ENCODE measurements around the gene OVOL2.
A peak's percentile ranks its signal among the peaks of the same experiment; 100 is the strongest.
"Not testable (repeated sequence)": the region's sequence is repeated elsewhere in the genome, so short reads cannot be mapped to it uniquely, and the experiment has no call there.

OVOL2 gene

DNA sequence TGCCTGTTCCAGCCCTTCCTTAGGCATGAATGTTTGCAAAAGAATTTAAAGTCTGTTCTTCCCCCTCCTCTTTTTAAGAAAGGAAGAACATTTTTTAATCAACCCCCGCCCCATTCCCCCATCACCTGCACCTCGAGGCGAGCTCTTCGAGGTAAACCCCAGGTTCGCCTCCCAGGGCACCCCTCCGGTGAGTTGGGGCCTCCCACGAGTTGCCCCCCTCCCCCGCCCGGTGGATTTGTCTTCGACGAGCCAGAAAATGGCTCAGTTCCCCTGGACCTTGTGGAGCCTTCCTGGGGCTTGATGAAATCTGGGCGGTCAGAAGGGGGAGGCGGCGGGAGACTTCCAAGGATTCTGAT, 256 bp upstream of the OVOL2 start:
- peak; percentile 46 for DNase-seq (ENCODE audit: low spot score)

DNA sequence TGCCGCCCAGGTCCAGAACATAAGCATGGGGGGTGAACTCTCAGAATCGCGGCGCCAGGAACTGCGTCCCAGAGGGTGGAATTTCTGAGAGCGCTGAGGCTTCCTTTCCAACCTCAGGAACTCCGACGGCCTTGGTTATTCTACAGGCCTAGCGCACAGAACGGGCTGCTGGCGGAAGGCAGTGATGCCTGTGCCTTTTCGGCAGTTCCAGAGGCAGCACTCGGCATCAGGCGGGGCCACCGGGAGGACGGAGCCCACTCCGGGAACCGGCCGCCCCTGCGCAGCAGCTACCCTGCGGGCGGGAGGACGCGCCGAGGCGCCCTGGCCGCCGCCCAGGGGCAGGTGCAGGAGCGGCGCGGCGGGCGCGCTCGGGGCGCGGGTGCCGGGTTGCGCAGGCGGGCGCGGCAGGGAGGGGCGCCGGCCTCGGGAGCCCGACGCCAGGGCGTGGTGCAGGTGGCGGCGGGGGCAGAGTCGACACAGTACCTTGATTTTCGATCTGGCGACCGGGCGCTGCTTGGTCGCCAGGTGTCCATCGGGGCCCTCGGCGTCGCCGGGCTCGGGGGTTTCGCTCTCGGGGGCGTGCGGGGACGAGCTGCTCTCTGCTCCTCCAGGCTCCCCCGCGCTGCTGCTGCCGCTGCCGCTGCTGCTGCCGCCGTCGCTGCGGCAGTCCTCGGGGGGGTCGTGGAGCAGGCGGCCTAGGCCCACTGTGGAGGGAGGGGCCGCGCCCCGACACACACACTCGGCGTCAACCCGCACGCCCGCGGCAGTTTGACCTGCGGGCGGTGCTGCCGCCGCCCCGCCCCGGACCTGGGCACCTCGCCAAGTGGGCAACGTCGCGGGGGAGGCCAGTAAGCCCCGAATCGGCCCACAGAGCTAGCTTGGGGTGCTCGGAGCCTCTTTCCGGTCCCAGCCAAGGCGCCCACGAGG, 1.3 kb downstream of the OVOL2 start:
- DNase-seq (ENCODE audit: low spot score), result peak; percentile 76

DNA sequence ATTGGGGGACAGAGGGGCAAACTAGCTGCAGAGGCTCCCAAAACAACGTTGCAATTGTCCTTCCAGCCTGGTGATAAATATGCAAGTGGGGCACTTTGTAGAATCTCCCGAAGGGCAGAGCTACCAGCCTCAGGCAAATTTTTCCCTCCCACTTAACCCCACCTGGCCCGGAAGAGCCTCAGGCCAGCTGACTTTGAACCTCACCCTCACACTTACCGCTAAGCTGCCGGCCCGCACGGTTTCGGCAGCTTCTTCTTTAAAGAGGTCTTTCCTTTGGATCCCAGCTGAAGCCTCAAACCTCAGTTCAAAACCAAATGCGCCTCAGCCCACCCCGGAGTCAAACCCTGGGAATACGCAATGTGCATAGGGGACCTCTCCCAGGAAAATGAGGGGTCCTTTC, 2.5 kb downstream of the OVOL2 start:
- peak; percentile 54 for DNase-seq (ENCODE audit: low spot score)

DNA sequence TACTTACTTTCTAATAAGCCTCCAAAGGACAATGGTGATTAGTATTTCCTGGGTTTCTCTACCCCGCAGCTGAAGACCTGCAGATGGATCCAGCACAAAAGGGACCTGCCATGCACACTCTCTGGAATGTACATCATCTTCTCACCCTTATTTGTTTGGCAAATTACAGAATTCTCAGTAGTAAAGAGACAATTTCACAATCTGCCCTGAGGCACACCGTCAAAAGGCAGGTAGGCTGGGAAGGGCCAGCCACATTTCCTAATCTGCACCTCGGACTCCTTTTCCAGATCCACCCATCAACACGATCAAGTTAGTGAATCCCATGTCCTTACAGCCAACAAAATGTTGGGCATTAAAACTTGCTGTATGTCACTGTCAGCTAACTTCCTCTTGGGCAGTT, 4.9 kb downstream of the OVOL2 start:
- DNase-seq (ENCODE audit: low spot score), result no peak

DNA sequence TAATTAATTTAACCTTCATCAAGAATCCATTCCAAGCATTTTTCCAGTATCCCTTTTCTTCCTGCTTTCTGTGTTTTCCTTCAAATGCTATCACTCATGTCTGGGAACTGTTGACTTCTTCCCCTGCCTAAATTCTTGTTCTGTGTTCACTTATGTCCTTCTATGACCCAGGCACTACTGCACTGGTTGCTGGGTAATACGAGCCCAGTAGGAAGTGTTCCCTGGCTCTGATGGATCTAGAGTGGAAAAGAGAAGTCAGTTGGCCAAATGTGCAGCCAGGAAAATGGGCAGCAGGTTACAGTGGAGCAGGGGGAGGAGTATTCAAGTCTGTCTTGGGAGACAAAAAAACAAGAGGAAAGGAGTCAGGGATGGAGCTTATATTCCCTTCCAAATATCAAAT, 7.1 kb downstream of the OVOL2 start:
- no peak for DNase-seq (ENCODE audit: low spot score)

DNA sequence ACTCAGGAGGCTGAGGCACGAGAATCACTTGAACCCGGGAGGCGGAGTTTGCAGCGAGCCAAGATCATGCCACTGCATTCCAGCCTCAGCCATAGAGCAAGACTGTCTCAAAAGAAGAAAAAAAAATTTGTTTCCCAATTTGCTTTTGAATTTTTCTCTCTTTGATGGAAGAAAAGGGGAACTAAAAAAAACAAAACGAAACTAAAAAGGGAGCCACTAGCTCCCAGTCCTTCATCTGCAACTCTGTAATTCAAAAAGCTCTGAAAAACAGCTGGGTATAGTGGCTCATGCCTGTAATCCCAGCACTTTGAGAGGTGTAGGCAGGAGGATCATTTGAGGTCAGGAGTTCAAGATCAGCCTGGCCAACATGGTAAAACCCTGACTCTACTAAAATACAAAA, 9.5 kb downstream of the OVOL2 start:
- no peak for DNase-seq (ENCODE audit: low spot score)

DNA sequence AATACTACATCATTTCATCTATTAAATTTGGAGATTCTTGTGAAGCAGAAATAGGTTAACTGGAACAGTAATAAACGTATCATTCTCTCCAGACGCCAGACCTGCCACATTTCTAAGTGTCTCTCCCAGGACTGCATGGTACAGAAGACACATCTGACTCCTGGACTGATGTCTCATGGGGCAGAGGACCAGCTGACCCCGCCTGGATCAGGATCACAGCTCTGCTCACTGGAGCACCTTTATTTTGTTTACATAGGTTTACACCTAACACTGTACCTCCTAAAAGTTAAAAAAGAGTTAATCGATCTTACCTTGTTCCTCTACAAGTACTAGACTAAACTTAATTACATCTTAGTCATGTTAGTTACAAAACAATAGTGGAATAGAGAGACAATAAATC, 11.2 kb downstream of the OVOL2 start:
- no peak for DNase-seq (ENCODE audit: low spot score)

DNA sequence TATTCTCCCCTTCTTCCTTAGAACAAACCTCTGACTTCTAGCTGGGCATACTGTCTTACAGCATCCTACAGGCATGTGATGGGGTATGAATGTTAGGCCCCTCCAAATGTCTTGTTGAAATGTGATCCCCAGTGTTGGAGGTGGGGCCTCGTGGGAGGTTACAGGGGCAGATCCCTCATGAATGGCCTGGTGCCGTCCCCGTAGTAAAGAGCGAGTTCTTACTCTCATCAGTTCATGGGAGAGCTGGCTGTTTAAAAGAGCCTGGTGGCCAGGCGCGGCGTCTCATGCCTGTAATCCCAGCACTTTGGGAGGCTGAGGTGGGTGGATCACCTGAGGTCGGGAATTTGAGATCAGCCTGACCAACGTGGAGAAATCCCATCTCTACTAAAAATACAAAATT, 15.5 kb downstream of the OVOL2 start:
- no peak for DNase-seq (ENCODE audit: low spot score)

DNA sequence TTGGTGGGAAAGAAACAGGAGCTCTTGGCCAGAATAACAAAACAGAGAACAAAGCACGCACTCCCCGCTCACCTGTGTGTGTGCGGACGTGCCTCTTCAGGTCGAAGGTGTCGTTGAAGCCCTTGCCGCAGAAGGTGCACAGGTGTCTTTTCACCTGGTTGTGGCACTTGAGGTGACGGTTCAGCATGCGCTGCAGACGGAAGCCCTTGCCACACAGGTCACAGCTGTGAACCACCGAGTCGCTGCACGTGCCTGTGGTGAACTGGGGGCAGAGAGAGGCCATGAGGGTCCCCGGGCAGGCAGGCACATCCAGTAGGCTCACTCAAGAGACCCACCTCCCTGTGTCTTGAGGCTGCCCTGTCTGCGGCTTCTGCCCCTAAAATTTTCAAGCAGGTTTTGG, 16.3 kb downstream of the OVOL2 start:
- DNase-seq (ENCODE audit: low spot score), result no peak

DNA sequence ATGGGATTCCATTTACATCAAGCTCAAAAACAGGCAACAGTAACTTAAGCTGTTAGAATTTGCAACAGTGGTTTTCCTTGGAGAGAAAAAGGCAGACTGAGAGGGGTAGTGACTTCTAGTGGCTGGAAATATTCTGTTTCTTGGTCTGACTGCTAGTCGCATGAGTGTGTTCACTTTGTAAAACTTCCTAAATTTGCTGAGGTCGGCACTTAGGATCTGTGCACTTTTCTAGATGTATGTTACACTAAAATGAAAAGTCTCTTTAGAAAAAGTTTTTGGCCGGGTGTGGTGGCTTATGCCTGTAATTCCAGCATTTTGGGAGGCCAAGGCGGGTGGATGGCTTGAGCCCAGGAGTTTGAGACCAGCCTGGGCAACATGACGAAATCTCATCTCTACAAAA, 18.7 kb downstream of the OVOL2 start:
- no peak for DNase-seq (ENCODE audit: low spot score)

DNA sequence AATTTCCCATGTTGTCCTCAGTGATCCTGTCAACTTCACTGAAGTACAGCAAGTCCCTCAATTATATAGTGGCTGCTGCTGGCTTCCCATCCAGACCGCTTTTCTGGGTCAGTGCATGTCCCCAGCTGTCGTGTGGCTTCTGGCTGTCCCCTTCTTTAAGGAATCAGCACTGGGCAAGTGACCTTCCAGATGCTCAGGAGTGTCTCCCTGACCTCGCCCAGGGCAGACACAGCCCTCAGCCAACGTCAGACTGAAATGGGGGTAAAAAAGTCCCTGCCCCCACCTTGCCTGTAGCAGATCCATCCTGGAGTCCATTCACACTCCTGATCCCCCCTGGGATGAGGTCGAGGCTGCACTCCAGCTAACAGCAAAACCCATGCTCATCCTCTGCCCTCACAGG, 23.7 kb downstream of the OVOL2 start:
- no peak for DNase-seq (ENCODE audit: low spot score)

DNA sequence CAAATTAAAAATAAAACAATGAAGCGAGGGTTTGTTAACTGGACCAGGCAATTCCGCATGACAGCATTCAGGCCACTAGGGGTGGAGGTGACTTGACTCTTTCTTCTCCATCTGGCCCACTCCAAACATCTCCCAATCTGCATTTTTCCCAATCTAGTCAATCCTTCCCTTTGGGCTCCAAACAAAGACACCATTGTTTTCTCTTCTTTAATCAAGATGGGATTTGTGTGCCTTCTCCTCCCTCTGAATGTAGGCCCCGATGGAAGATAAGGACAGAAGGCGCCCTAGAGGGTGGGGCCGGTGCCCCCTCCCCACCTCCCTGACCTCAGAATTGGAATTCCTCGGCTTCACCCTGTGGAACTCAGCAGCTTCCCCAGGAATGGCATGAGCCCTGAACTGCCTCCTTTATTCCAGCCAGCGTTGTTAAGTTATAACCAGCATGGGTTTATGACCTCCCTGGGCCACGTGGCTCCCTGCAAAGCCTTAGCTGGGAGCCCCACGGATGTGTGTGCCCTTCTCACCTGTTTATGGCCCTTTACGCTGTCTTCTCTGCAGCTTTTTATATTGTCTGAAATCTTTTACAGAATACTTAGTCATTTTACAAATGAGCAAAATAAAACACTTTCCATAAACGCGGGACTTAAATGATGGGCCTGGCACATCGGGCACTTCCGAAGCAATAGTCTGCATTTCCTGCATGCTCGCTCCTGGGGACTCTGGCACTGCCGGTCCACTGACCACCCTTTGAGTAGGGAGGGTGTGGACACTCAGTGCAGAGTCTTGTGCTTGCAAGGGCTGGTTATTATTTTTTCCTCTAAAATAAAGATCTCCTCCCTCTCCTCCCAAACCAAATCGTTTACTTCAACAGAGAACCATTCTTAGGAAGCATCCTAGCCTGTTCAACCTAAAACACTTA, 24.5 kb downstream of the OVOL2 start:
- DNase-seq (ENCODE audit: low spot score), result peak; percentile 49

DNA sequence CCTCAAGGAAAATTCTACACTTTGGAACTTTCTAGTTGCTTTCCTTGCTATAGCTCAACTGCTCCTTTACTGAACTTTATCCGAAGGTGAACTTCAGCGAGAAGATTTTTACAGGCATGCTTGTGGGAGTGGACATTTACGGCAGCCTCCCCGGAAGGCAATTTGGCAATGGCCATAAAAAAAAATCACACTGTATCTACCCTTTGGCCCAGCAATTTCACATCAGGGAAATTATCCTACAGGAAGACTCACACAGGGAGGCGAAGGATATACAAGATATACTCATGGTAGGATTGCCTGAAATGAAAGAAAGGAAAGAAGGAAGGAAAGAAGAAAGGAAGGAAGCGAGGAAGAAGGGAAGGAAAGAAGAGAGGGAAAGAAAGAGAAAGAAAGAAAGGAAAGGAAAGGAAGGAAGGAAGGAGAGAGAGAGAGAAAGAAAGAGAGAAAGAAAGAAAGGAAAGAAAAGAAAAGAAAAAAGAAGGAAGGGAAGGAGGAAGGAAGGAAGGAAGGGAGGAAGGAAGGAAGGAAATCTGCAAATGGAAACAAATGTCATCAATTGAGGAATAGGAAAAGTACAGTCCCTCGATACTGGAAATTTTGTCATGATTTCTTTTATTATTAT, 25.7 kb downstream of the OVOL2 start:
- DNase-seq (ENCODE audit: low spot score), result no peak

DNA sequence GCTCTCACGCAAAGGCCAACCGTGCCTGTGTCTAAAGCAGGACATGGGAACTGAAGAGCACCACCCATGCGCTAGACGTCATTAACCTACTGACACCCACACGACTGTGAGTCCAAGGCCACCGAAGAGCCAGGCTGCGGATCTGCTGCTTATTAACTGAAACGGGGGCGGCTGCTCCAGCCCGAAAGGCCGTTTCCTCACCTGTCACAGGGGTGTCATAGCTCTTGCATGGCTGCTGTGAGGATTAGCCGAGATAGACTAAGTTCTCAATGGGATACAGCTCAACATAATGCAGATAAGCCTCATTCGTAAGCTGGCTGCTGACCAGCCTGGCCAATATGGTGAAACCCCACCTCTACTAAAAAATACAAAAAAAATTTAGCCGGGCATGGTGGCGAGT, 26.7 kb downstream of the OVOL2 start:
- no peak for DNase-seq (ENCODE audit: low spot score)

DNA sequence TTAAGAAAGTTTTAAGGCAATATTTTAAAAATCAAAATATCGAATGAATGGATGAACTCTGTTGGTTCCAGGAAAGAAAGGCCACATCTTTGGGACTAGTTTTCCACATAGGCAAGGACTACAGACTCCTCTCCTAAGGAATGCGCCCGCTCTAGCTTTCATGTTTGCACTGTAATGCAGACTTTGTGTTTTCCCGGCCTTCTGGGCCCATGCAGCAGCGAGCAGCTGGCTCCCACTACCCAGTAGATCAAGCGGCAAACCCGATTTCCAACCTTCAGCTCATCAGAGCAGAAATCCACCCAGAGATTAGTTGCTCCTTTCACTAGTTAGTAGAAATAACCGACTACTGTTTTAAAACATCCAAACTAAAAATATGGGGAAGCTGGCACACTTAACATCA, 27.7 kb downstream of the OVOL2 start:
- no peak for DNase-seq (ENCODE audit: low spot score)

DNA sequence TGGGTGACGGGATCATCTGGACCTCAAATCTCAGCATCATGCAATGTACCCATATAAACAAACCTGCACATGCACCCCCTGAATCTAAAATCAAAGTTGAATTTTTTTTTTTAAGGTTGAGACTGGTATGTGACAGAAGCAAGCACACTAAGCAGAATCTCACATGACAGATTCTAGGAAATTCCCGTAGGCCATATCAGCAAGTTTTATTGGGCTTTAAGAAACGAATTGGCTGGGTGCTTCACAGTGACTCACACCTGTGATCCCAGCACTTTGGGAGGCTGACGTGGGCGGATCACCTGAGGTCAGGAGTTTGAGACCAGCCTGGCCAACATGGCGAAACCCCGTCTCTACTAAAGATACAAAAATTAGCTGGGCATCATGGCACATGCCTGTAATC, 30.7 kb downstream of the OVOL2 start:
- not testable (repeated sequence) for DNase-seq (ENCODE audit: low spot score)

DNA sequence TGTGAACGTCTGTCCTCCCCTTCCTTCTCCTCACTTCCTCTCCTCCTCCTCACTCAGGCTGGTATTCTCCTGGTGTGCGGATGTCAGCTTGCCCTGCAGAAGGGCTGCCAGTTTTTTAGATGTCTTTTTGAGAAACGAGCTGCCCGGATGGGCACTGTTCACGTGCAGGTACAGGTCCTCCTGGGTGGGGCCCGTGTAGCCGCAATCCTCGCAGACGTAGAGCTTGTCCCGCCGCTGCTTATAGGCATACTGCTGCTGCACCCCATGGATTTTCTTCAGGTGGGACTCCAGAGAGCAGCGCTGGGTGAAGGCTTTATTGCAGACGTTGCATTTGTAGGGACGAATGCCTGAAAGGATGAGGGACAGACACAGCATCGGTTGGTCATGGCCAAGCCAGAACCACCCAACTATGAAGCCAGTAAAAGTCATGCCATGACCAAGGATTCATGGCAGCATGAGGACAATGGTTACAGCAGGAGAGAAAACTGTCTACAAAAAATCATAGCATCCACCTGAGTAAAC, 33.0 kb downstream of the OVOL2 start:
- no peak for DNase-seq (ENCODE audit: low spot score)

DNA sequence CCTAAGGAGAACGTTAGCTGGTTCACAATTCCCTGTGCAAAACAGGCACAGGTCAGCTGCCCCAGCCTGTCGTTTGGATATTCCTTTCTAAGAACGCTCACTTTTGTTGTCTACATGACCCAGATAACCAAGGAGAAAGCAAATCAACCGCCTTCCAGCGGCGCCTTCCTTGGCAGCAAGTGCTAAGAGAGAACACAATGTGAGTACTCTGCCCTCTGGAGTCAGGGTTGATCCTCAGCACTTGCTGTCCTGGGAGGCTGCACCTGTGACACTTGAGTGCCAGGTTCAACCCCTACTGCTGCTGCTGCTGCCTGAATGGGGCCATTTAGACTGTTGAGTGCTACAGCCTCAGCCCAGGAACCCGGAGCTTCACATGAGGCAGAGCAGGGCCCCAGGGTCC, 36.8 kb downstream of the OVOL2 start:
- DNase-seq (ENCODE audit: low spot score), result no peak

DNA sequence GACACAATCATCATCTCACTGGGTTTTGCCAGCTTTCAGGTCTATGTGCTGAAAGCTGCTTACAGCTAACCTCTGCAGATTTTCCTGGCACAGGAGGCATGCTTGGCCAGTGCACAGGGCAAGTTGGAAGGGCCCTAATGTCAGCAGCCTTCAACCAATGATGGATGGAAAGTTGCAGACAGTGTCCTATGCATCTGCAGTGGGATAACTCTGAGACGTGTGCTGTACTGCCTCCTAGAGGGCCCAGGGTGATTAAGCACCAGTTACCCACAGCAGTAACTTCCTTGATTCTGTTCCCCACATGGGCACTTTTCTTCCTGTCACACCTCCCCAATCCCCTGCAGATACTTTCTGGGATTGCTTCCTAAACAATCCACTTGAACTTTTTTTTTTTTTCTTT, 38.6 kb downstream of the OVOL2 start:
- peak; percentile 76 for DNase-seq (ENCODE audit: low spot score)

DNA sequence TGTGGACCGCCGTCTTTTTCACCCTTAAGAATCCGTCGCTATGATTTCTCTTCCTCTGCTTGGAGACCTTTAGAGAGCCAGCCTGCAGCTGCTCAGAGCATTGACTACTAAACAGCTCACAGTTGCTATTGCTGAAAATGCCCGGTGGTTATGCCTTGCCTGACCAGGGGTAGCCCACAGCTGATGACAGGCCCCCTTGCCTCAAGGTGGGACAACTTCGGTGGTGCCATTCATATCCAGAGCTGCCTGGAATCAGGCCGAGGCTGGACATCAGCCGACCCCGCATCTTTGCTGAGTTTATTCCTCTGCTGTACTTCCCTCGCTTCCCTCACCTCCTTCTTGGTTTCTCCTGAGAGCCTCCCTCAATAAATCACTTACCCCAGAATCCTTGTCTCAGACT, 39.6 kb downstream of the OVOL2 start:
- DNase-seq (ENCODE audit: low spot score), result no peak

DNA sequence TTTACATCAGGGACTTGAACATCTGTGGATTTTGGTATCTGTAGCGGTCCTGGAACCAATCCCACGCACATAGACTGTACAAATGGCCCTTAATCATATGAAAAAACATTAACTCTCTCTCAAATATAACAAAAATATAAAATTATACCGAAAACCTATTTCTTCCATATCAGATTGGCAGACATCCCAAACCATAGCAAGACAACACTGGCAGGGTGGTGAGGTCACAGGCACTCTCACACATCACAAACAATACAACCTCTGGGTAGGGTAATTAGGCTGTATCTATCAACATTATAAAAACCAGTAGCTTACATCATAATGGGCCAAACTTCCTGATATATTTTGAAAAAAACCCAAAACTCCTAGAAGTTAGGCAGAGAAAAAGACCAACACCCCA, 40.9 kb downstream of the OVOL2 start:
- DNase-seq (ENCODE audit: low spot score), result no peak

DNA sequence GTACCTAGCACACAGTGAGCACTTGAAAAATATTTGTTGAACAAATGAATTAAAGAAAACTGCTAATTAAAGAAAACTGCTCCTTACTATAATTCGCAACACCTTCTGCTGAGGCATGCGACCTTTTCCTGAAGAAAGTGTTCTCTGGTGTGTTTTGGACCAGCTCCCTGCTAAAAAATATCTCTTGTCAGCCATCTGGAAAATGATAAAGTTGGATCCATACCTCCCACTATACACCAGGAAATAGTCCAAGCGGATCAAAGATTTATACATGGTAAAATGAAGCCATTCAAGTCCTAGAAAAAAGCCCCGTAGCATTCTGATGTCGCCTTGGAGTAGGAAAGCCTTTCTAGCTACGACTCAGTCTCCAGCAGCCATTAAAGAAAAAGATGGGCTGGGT, 43.3 kb downstream of the OVOL2 start:
- DNase-seq (ENCODE audit: low spot score), result no peak

DNA sequence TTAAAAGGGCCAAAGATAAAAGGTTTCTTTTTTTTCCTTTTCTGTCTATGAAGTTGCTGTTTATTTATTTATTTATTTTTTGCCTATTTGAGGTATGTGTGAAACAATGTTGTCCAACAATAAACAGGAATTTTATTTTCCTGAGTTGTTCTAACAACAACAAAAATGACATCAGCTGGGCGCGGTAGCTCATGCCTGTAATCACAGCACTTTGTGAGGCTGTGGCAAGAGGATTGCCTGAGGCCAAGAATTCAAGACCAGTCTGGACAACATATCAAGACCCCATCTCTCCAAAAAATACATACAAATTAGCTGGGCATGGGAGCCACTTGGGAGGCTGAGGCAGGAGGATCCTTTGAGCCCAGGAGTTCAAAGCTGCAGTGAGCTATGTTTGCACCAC, 44.8 kb downstream of the OVOL2 start:
- DNase-seq (ENCODE audit: low spot score), result no peak

All from iPS-NIHi11 (cell line).